Epithelial cell of proximal tubule (primary cell): ENCODE data around the gene DLGAP4. TPM values are rescaled to one million over a fixed set of nuclear protein-coding genes. Genes with fewer than 3 reads are reported as not detected.

Experiments used
- DNase-seq: peaks from one replicate; pipeline ENCODE4 v3.0.0-alpha.2; 2011; ENCODE audit warnings: low read depth
- H3K4me3 ChIP-seq: 2 replicates; pipeline ENCODE4 v1.5.1; 2011; ENCODE audit warnings: low read depth, mild to moderate bottlenecking, low read length
- total RNA-seq: library from RNA; depleted of rRNA; stranded (reverse); fragments of >200 nt; gene quantifications from 2 replicates; pipeline ENCODE4 v1.2.3, GENCODE V29; 2015
- TF ChIP-seq, protein P1 (sequence below): conservative IDR thresholded peaks from 2 replicates; pipeline ENCODE4 v1.5.1; 2012; ENCODE audit warnings: low read depth, mild to moderate bottlenecking, low read length

The DLGAP4 gene
- total RNA-seq, 1 donor from 2014 or later: 41.4 TPM

DNA sequence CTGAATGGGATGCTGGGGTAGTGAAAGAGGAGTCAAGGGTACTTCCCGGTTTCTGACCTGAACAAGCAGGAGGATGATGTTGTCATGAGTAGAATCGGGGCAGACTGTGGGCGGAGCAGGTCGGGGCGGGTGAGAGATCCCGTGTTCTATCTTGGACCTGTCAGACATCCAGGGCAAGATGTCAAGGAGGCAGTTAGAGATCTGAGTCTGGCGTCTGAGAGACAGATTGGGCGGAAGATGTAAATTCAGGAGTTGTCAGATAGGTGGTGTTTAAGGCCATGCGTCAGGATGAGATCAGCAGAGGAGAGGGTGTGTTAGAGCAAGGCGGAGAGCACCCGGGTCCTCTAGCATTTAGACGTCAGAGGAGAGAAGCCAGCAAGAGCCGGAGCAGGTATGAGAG, 115.5 kb downstream of the DLGAP4 start:
- TF ChIP-seq, protein P1, sequence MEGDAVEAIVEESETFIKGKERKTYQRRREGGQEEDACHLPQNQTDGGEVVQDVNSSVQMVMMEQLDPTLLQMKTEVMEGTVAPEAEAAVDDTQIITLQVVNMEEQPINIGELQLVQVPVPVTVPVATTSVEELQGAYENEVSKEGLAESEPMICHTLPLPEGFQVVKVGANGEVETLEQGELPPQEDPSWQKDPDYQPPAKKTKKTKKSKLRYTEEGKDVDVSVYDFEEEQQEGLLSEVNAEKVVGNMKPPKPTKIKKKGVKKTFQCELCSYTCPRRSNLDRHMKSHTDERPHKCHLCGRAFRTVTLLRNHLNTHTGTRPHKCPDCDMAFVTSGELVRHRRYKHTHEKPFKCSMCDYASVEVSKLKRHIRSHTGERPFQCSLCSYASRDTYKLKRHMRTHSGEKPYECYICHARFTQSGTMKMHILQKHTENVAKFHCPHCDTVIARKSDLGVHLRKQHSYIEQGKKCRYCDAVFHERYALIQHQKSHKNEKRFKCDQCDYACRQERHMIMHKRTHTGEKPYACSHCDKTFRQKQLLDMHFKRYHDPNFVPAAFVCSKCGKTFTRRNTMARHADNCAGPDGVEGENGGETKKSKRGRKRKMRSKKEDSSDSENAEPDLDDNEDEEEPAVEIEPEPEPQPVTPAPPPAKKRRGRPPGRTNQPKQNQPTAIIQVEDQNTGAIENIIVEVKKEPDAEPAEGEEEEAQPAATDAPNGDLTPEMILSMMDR: no peak
- DNase-seq: no peak
- H3K4me3 ChIP-seq: no peak overlapping the region

DNA sequence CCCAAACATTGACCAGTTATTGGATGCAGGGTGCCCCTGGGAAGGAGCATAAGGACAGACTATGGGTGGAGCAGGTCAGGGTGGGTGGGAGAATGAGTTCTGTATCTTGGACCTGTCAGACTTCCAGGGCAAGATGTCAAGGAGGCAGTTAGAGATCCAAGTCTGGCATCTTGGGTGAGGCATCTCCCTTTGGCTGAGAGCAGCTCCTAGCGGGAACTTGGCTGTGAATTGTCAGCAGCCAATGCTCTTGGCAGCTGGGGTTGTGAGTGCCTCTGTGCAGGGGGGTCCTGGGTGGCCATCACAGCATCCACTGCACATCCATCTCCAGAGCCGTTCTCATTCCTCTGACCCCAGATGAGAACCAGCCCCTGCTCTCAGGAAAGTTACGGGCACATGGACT, 118.2 kb downstream of the DLGAP4 start:
- no peak for DNase-seq
- H3K4me3 ChIP-seq: no peak overlapping the region
- TF ChIP-seq, protein P1: no peak

DNA sequence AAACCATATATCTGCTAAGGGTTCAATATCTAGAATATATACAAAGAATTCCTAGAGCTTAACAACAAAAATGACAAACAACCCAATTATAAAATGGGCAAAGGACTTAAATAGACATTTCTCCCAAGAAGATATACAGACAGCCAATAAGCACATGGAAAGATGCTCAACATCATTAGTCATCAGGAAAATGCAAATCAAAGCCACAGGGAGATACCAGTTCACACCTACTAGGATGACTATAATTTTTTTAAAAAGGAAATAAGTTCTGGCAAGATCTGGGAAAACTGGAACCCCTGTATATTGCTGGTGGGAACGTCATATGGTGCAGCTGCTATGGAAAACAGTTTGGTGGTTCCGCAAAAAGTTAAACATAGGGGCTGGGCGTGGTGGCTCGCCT, 119.0 kb downstream of the DLGAP4 start:
- TF ChIP-seq, protein P1: no peak
- no peak for DNase-seq
- H3K4me3 ChIP-seq: no peak overlapping the region

DNA sequence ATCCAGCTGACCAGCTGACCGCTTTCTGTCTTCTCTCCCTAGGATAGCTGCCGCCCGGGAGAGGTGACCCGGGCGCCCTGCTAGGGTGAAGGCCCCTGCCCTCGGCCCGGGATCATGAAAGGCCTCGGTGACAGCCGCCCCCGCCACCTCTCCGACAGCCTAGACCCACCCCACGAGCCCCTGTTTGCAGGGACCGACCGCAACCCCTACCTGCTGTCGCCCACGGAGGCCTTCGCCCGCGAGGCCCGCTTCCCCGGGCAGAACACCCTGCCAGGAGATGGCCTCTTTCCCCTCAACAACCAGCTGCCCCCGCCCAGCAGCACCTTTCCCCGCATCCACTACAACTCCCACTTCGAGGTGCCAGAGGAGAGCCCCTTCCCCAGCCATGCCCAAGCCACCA, 125.5 kb downstream of the DLGAP4 start:
- no peak for DNase-seq
- H3K4me3 ChIP-seq: no peak overlapping the region
- TF ChIP-seq, protein P1: no peak

DNA sequence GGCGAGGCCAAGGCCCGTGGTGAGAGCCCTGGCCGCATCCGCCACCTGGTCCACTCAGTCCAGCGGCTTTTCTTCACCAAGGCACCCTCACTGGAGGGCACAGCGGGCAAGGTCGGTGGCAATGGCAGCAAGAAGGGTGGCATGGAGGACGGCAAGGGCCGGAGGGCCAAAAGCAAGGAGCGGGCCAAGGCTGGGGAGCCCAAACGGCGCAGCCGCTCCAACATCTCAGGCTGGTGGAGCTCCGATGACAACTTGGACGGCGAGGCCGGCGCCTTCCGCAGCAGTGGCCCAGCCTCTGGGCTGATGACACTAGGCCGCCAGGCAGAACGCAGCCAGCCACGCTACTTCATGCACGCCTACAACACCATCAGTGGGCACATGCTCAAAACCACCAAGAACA, 126.0 kb downstream of the DLGAP4 start:
- TF ChIP-seq, protein P1: no peak
- H3K4me3 ChIP-seq: no peak overlapping the region
- DNase-seq: no peak

DNA sequence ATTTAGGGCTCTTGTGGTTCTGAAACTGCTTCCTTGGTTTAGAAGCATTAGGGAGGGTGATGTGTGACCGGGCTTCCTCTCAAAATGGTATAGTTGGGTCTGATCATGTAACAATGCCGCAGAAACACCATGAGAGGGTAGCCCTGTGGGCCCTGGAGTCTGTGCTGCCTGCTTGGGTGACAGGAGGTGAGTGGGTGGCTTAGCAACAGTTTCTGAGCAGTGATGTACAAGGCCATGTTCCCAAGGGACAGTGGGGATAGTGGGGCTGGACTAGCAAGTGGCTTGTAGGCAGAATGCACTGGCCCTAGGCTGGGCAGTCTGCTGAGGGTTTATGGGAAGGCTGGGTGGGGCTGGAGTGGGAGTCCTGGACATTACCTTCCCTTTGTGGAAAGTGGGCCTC, 128.2 kb downstream of the DLGAP4 start:
- no peak overlapping the region for H3K4me3 ChIP-seq
- no peak for DNase-seq
- TF ChIP-seq, protein P1: no peak

DNA sequence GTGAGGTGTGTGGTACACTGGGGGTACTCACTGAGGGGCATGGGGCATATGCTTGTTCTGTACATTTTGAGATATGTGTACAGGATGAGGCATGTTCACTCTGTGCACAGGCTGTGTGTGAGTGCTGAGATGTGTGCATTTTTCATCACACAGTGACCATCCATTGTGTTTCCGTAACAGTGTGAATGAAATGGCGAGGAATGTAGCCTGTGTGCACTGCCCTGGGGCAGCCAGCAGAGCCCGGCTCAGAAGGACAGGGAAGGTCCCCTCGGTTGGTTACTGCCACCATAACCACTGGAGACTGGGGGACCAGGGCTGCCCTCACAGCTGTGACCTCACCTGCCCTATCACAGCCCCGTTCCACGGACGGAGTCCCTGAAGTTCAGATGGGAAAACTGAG, 129.0 kb downstream of the DLGAP4 start:
- DNase-seq: no peak
- TF ChIP-seq, protein P1: no peak
- no peak overlapping the region for H3K4me3 ChIP-seq
